ENCODE measurements around the gene GDPGP1. TPM values are rescaled to one million over a fixed set of nuclear protein-coding genes. Genes with fewer than 3 reads are reported as not detected.

The GDPGP1 gene
- total and polyA plus RNA-seq, 2 experiments from 2014 or later = 1.9 to 9.1 TPM

GRCh38 chr15:90203473-90203872 is 30.5 kb upstream of the GDPGP1 start:
- Histone ChIP-seq H3K36me3 (no peaks in the 10 kb centered on the region), H3K4me1 (ENCODE audit: low read depth) (peaks cover 20% of the 10 kb centered on the region), H3K27ac (no peak overlapping the region), H3K27me3 (no peaks in the 10 kb centered on the region), H3K4me3 (no peak overlapping the region), H3K9me3 (ENCODE audit: low read depth) (no peaks in the 10 kb centered on the region)
- DNase-seq (ENCODE audit: low read depth in 1 of 2, low spot score in 1 of 2) = no peak
- TF ChIP-seq CTCF (IDR thresholded peaks at IDR 0.05; ENCODE audit: low read depth, low read length) = no peak

- DNase-seq (ENCODE audit: low read depth in 1 of 2, low spot score in 1 of 2) = no peak
Observed at GRCh38 chr15:90203922-90204321, 30.1 kb upstream of the GDPGP1 start.

GRCh38 chr15:90205050-90205848 is 28.8 kb upstream of the GDPGP1 start:
- TF ChIP-seq CTCF (IDR thresholded peaks at IDR 0.05; ENCODE audit: low read depth, low read length) = no peak
- H3K4me1 ChIP-seq (ENCODE audit: low read depth) = peaks cover 20% of the 10 kb centered on the region
- no peak overlapping the region for H3K4me3 ChIP-seq

More at GRCh38 chr15:90203922-90204321, 30.1 kb upstream of the GDPGP1 start:
- H3K27ac ChIP-seq = no peak overlapping the region
- H3K36me3 ChIP-seq = no peaks in the 10 kb centered on the region
- no peaks in the 10 kb centered on the region for H3K9me3 ChIP-seq (ENCODE audit: low read depth)
- TF ChIP-seq CTCF (IDR thresholded peaks at IDR 0.05; ENCODE audit: low read depth, low read length) = no peak
- H3K4me3 ChIP-seq = no peak overlapping the region
- no peaks in the 10 kb centered on the region for H3K27me3 ChIP-seq
- H3K4me1 ChIP-seq (ENCODE audit: low read depth) = peaks cover 20% of the 10 kb centered on the region

GRCh38 chr15:90205886-90206285 is 28.1 kb upstream of the GDPGP1 start:
- Histone ChIP-seq H3K4me1 (ENCODE audit: low read depth) (peaks cover 20% of the 10 kb centered on the region), H3K4me3 (no peak overlapping the region), H3K36me3 (no peaks in the 10 kb centered on the region), H3K27me3 (no peaks in the 10 kb centered on the region), H3K9me3 (ENCODE audit: low read depth) (no peaks in the 10 kb centered on the region), H3K27ac (peak overlapping the region; percentile 6)
- TF ChIP-seq CTCF (IDR thresholded peaks at IDR 0.05; ENCODE audit: low read depth, low read length) = no peak
- DNase-seq (ENCODE audit: low read depth in 1 of 2, low spot score in 1 of 2) = no peak

More at GRCh38 chr15:90205050-90205848, 28.8 kb upstream of the GDPGP1 start:
- Histone ChIP-seq H3K36me3 (no peaks in the 10 kb centered on the region), H3K27ac (no peak overlapping the region), H3K9me3 (ENCODE audit: low read depth) (no peaks in the 10 kb centered on the region), H3K27me3 (no peaks in the 10 kb centered on the region)
- no peak for DNase-seq (ENCODE audit: low read depth in 1 of 2, low spot score in 1 of 2)

GRCh38 chr15:90207252-90207651 is 26.8 kb upstream of the GDPGP1 start:
- Histone ChIP-seq H3K4me1 (ENCODE audit: low read depth) (peaks cover 17% of the 10 kb centered on the region), H3K27me3 (no peaks in the 10 kb centered on the region), H3K4me3 (no peak overlapping the region), H3K9me3 (ENCODE audit: low read depth) (no peaks in the 10 kb centered on the region), H3K27ac (no peak overlapping the region), H3K36me3 (no peaks in the 10 kb centered on the region)
- DNase-seq (ENCODE audit: low read depth in 1 of 2, low spot score in 1 of 2) = no peak
- no peak for TF ChIP-seq CTCF (IDR thresholded peaks at IDR 0.05; ENCODE audit: low read depth, low read length)

Data from cardiac muscle cell (in vitro differentiated cells and primary cell).